Progenitor cell of endocrine pancreas (in vitro differentiated cells): ENCODE data around the gene MBNL2. TPM values are rescaled to one million over a fixed set of nuclear protein-coding genes. Genes with fewer than 3 reads are reported as not detected.

Experiments
- DNase-seq: peaks from one replicate; pipeline ENCODE4 v3.0.0; 2021; ENCODE audit warnings: low spot score; ENCODE audit not compliant: unreplicated experiment
- H3K27ac Mint-ChIP-seq: 2 replicates; pipeline ENCODE4 v1.8.0; 2021; ENCODE audit warnings: mild to moderate bottlenecking, moderate library complexity, mixed read lengths
- H3K27me3 Mint-ChIP-seq: 2 replicates; pipeline ENCODE4 v1.8.0; 2021; ENCODE audit warnings: mixed read lengths
- H3K36me3 Mint-ChIP-seq: 2 replicates; pipeline ENCODE4 v1.8.0; 2022; ENCODE audit warnings: mixed read lengths; ENCODE audit not compliant: insufficient read depth
- H3K4me1 Mint-ChIP-seq: 2 replicates; pipeline ENCODE4 v1.8.0; 2021; ENCODE audit warnings: low read depth, mixed read lengths
- H3K4me3 Mint-ChIP-seq: 2 replicates; pipeline ENCODE4 v1.8.0; 2021; ENCODE audit warnings: low read depth, mild to moderate bottlenecking, moderate library complexity, mixed read lengths
- H3K9me3 Mint-ChIP-seq: 2 replicates; pipeline ENCODE4 v1.8.0; 2021; ENCODE audit warnings: low read depth, mixed read lengths
- CTCF ChIP-seq: fragments of 200-600 bp; sonication (generic); IDR thresholded peaks from one replicate; pipeline ENCODE4 v1.5.0; 2021; ENCODE audit warnings: antibody characterized with exemption, mild to moderate bottlenecking; ENCODE audit not compliant: unreplicated experiment
- total RNA-seq: library from RNA; stranded (reverse); gene quantifications from 2 replicates; pipeline ENCODE4 v1.2.1, GENCODE V29; 2021

MBNL2 gene
- total RNA-seq, 1 donor from 2014 or later, result 51.3 TPM

- Mint-ChIP-seq H3K27ac (no peak overlapping the region), H3K27me3 (no peaks in the 10 kb centered on the region), H3K4me3 (no peak overlapping the region), H3K4me1 (peaks cover 7% of the 10 kb centered on the region), H3K36me3 (no peaks in the 10 kb centered on the region), H3K9me3 (no peaks in the 10 kb centered on the region)
- DNase-seq, result no peak
- TF ChIP-seq CTCF, result no peak
Measured at GRCh38 chr13:97417698-97418097, 195.6 kb downstream of the MBNL2 start.

DNA sequence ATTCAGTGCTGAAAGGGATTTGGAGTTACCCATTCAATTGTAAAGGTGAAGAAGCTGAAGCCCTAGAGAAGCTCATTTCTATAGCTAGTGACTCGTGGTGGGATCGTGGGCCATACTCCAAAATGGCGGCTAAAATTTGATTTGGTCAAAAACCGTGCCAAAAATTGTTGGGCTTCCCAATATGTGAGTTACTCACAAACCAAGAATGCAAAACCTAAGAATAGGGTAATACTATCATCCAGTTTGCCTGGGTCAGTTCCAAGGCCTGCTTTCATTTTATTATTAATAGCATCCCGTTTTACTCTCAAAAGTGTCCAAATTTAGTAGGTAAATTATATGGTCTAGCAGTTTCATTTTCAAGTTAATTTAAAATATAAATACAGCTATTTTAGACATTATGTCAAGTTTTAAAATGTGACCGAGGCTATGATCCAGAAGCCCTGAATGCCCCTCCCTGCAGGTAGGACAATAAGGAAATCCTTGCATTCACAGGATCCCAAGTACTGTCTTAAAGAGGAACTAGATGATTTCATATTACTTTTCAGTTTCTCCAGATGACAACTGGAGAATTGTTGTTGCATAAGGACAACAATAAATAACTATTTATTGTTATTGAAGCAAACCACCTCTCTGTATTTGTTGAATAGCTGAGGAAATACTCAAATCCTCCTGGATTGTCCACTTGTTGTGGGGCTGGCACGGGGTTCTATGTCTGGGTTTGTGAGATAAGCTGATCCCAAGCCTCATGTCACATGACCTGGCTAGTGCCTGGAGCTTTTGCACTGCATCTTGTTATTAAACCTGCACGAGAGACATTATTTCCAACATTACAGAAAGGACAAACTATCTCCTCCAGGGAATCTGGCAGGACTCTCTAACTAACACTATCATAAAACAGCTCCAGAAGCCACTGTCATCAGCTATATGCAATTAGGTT lies 200.3 kb downstream of the MBNL2 start:
- Mint-ChIP-seq H3K27ac (no peak overlapping the region), H3K36me3 (no peaks in the 10 kb centered on the region), H3K4me1 (peaks cover 9% of the 10 kb centered on the region), H3K4me3 (no peak overlapping the region), H3K9me3 (no peaks in the 10 kb centered on the region), H3K27me3 (no peaks in the 10 kb centered on the region)
- DNase-seq, result no peak
- no peak for TF ChIP-seq CTCF

DNA sequence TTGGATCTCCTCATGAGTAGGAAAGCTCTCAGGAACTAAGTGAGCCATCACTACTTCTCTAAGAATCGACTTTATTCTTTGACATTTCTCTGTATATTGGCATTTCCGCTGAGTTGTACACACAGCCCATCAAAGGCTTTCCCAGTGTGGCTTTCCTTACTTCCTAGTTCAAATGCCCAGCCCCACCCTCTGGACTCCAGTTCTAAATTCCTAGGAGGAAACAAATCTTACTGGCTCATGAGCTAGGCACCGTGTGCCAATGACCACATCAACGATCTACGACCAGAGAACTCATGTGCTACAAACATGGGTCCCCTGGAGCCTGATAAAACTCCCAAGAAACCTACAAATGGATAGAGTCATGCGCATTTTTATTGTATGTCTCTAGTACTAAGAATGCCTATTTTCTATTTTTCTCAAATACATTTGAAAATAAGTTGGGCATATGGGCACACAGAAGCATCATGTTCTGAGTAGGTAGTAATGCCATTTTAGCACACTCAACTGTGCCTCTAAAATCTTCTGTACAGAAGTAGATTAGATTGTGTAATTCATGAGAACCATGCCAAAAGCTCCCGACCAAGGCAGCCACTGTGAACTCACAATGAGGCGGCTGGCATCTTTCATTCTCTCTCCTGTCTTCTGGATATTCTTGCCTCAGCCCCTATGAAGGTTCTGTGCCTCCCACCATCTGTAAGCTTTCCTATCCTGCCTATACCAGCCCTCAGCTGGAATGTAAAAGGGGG lies 201.3 kb downstream of the MBNL2 start:
- no peak for TF ChIP-seq CTCF
- no peak overlapping the region for H3K4me3 Mint-ChIP-seq
- H3K27ac Mint-ChIP-seq, result no peak overlapping the region
- no peaks in the 10 kb centered on the region for H3K27me3 Mint-ChIP-seq
- H3K4me1 Mint-ChIP-seq, result peaks cover 7% of the 10 kb centered on the region
- H3K36me3 Mint-ChIP-seq, result no peaks in the 10 kb centered on the region
- no peak for DNase-seq
- no peaks in the 10 kb centered on the region for H3K9me3 Mint-ChIP-seq

- DNase-seq, result no peak
- H3K4me1 Mint-ChIP-seq, result peaks cover 12% of the 10 kb centered on the region
- TF ChIP-seq CTCF, result no peak
- H3K4me3 Mint-ChIP-seq, result no peak overlapping the region
- H3K27me3 Mint-ChIP-seq, result no peaks in the 10 kb centered on the region
- H3K36me3 Mint-ChIP-seq, result no peaks in the 10 kb centered on the region
- H3K9me3 Mint-ChIP-seq, result no peaks in the 10 kb centered on the region
- H3K27ac Mint-ChIP-seq, result no peak overlapping the region
Measured at GRCh38 chr13:97425590-97425989, 203.5 kb downstream of the MBNL2 start.

DNA sequence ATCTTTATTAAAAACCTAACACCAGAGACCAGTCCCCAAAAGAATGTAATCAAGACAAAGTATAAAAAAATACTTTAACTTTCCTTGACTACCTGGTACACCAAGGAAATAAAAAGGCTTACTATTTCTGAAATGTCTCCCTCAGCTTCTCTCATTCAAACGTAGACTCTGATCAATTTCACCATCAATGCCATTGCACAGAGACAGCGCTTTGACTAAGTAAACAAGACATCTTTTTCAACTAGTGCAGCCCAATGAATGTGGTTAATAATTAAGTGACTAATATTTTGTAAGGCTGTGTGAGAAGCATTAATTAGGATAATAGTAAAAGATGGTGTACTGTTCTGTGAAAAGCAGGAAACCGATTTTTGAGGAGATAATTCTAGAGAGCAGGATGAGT lies 204.6 kb downstream of the MBNL2 start:
- Mint-ChIP-seq H3K4me1 (peaks cover 19% of the 10 kb centered on the region), H3K27ac (no peak overlapping the region), H3K9me3 (no peaks in the 10 kb centered on the region), H3K4me3 (no peak overlapping the region), H3K27me3 (no peaks in the 10 kb centered on the region), H3K36me3 (no peaks in the 10 kb centered on the region)
- no peak for DNase-seq
- no peak for TF ChIP-seq CTCF
